ENCODE measurements around the gene SHLD1. TPM values are rescaled to one million over a fixed set of nuclear protein-coding genes. Genes with fewer than 3 reads are reported as not detected.
A peak's percentile ranks its signal among the peaks of the same experiment; 100 is the strongest.

The SHLD1 gene
- total RNA-seq, 1 donor from 2014 or later: 10.0 TPM

DNA sequence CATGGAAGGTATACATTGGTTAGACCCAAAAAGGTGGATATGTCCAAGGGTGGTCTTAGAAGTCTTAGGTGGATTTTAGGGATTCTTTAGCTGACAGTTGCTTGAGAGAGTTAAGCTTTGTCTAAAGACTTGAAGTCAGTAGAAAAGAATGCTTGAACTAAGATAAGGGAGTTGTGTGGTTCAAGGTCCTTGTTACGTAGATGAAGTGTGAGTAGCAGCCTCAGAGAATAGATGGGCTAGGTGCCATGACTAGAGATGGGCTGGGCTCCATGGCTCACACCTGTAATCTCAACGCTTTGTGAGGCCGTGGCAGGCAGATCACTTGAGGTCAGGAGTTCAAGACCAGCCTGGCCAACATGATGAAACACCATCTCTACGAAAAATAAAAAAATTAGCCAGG, 1.7 kb downstream of the SHLD1 start:
- no peaks in the 10 kb centered on the region for H3K27me3 Mint-ChIP-seq (ENCODE audit: low read depth)
- peak overlapping the region; percentile 96 for H3K27ac Mint-ChIP-seq
- H3K4me1 Mint-ChIP-seq: peaks cover 27% of the 10 kb centered on the region

DNA sequence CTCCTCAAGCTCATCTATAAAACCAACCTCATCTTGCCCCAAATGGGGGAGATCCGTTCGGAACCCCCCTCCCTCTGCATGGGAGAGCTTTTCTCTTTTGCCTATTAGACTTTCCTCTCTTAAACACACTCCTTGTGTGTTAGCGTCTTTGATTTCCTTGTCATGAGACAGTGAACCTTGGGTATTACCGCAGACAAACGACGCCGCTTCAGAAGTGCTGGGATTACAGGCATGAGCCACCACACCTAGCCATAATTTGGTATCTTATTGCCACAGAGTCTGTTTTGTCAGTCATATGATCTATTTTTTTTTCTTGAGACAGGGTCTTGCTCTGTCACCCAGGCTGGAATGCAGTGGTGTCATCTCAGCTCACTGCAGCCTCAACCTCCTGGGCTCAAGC, 3.6 kb downstream of the SHLD1 start:
- no peaks in the 10 kb centered on the region for H3K27me3 Mint-ChIP-seq (ENCODE audit: low read depth)
- H3K9me3 Mint-ChIP-seq: no peaks in the 10 kb centered on the region
- peak overlapping the region; percentile 47 for H3K27ac Mint-ChIP-seq
- peaks cover 9% of the 10 kb centered on the region for H3K36me3 Mint-ChIP-seq
- H3K4me1 Mint-ChIP-seq: peaks cover 27% of the 10 kb centered on the region
- TF ChIP-seq, protein P1, sequence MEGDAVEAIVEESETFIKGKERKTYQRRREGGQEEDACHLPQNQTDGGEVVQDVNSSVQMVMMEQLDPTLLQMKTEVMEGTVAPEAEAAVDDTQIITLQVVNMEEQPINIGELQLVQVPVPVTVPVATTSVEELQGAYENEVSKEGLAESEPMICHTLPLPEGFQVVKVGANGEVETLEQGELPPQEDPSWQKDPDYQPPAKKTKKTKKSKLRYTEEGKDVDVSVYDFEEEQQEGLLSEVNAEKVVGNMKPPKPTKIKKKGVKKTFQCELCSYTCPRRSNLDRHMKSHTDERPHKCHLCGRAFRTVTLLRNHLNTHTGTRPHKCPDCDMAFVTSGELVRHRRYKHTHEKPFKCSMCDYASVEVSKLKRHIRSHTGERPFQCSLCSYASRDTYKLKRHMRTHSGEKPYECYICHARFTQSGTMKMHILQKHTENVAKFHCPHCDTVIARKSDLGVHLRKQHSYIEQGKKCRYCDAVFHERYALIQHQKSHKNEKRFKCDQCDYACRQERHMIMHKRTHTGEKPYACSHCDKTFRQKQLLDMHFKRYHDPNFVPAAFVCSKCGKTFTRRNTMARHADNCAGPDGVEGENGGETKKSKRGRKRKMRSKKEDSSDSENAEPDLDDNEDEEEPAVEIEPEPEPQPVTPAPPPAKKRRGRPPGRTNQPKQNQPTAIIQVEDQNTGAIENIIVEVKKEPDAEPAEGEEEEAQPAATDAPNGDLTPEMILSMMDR (IDR thresholded peaks at IDR 0.05; ENCODE audit: unreplicated experiment): no peak
- no peak overlapping the region for H3K4me3 Mint-ChIP-seq
- DNase-seq (ENCODE audit: low spot score in 2 of 2, unreplicated experiment in 2 of 2): no peak

More for the DNA sequence above, 1.7 kb downstream of the SHLD1 start:
- peaks cover 2% of the 10 kb centered on the region for H3K36me3 Mint-ChIP-seq
- TF ChIP-seq, protein P1 (IDR thresholded peaks at IDR 0.05; ENCODE audit: unreplicated experiment): no peak
- peak overlapping the region; percentile 86 for H3K4me3 Mint-ChIP-seq
- no peaks in the 10 kb centered on the region for H3K9me3 Mint-ChIP-seq
- no peak for DNase-seq (ENCODE audit: low spot score in 2 of 2, unreplicated experiment in 2 of 2)

- TF ChIP-seq, protein P1 (IDR thresholded peaks at IDR 0.05; ENCODE audit: unreplicated experiment): no peak
- H3K4me3 Mint-ChIP-seq: no peak overlapping the region
Observed at GRCh38 chr20:5757949-5758348, 7.7 kb downstream of the SHLD1 start.

GRCh38 chr20:5766085-5766764, 16.0 kb downstream of the SHLD1 start:
- no peaks in the 10 kb centered on the region for H3K27me3 Mint-ChIP-seq (ENCODE audit: low read depth)
- H3K4me3 Mint-ChIP-seq: no peak overlapping the region
- H3K27ac Mint-ChIP-seq: no peak overlapping the region
- no peaks in the 10 kb centered on the region for H3K9me3 Mint-ChIP-seq
- no peak for DNase-seq (ENCODE audit: low spot score in 2 of 2, unreplicated experiment in 2 of 2)
- TF ChIP-seq, protein P1 (IDR thresholded peaks at IDR 0.05; ENCODE audit: unreplicated experiment): no peak
- peaks cover 9% of the 10 kb centered on the region for H3K36me3 Mint-ChIP-seq
- H3K4me1 Mint-ChIP-seq: peaks cover 6% of the 10 kb centered on the region

More at GRCh38 chr20:5757949-5758348, 7.7 kb downstream of the SHLD1 start:
- Mint-ChIP-seq H3K27me3 (ENCODE audit: low read depth) (no peaks in the 10 kb centered on the region), H3K27ac (peak overlapping the region; percentile 12), H3K9me3 (no peaks in the 10 kb centered on the region), H3K4me1 (peaks cover 28% of the 10 kb centered on the region), H3K36me3 (peaks cover 15% of the 10 kb centered on the region)
- DNase-seq (ENCODE audit: low spot score in 2 of 2, unreplicated experiment in 2 of 2): no peak

DNA sequence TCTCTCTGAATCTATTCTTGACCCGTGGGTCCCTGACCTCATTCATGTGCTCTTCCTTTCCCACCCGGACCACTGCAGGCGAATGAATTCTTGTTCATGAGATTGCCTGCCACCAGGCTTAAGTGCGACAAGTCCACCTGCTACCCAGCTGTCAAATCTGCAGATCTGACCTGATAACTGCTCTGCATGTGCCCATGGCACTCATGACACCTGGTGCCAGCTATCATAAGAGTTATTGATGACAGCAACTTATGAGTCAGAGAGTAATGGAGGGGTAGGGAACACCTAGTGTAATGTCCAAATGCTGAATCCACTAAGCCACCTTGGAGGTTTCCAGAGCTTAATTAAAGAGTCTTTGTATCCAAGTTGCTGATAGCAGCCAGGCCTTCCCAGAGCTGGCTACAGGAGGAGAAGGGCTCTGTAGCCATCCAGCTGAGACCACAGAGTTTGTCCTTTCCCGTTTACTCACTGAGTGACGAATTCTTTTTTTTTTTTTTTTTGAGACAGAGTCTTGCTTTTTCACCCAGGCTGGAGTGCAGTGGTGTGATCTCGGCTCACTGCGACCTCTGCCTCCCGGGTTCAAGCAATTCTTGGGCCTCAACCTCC, 17.4 kb downstream of the SHLD1 start:
- H3K4me3 Mint-ChIP-seq: no peak overlapping the region
- DNase-seq (ENCODE audit: low spot score in 2 of 2, unreplicated experiment in 2 of 2): no peak
- H3K4me1 Mint-ChIP-seq: peaks cover 5% of the 10 kb centered on the region
- no peak overlapping the region for H3K27ac Mint-ChIP-seq
- H3K9me3 Mint-ChIP-seq: no peaks in the 10 kb centered on the region
- TF ChIP-seq, protein P1 (IDR thresholded peaks at IDR 0.05; ENCODE audit: unreplicated experiment): no peak
- H3K27me3 Mint-ChIP-seq (ENCODE audit: low read depth): no peaks in the 10 kb centered on the region
- peaks cover 8% of the 10 kb centered on the region for H3K36me3 Mint-ChIP-seq

Data from mesothelial cell of epicardium (in vitro differentiated cells).